Thoracic aorta endothelial cell (primary cell): ENCODE data around the gene TBL3. TPM values are rescaled to one million over a fixed set of nuclear protein-coding genes. Genes with fewer than 3 reads are reported as not detected.

Source experiments
- small RNA-seq: library from RNA; depleted of rRNA; stranded (forward); fragments of <200 nt; gene quantifications from one replicate; pipeline ENCODE3, GENCODE V24; 2012
- total RNA-seq: library from RNA; depleted of rRNA; stranded (reverse); fragments of >200 nt; gene quantifications from 2 replicates; pipeline ENCODE4 v1.2.3, GENCODE V29; 2012

TBL3 gene
- 48.4 and 49.1 TPM in 2 replicates for total RNA-seq

DNA sequence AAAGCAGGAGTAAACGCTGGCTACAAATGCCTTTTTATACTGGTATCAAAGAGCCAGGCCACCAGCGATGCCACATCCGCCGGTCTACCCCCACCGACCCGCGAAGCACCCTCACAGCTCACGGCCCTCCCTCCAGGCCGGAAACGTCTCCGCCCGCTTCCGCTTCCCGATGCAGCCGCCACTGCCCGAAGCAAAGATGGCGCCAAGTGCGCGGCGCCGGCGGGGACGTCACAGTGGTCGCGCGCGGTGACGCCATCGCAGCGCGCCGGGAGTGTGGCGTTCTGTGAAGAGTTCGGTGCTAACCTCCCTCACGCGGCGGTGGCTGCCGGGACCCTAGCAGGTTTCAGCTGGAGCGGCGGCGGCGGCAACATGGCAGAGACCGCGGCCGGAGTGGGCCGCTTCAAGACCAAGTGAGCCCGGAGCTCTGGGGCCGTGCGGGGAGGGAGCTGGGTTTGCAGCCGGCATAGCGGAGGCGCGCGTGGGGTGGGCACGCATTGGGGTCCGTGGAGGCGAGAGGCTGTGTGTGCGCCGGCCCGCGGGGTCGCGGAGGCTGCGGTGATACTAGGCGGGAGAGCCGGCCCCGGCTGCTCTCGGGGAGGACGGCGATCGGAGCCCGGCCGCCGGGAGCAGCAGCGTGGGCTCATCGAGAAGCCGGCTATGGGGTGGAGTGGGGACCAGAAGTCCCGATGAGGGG, at the start of gene TBL3:
TSS of gene TBL3 (plus strand) at position 258 of the 694 bp plus-strand sequence. CDS start at position 370, 112 bp downstream.

DNA sequence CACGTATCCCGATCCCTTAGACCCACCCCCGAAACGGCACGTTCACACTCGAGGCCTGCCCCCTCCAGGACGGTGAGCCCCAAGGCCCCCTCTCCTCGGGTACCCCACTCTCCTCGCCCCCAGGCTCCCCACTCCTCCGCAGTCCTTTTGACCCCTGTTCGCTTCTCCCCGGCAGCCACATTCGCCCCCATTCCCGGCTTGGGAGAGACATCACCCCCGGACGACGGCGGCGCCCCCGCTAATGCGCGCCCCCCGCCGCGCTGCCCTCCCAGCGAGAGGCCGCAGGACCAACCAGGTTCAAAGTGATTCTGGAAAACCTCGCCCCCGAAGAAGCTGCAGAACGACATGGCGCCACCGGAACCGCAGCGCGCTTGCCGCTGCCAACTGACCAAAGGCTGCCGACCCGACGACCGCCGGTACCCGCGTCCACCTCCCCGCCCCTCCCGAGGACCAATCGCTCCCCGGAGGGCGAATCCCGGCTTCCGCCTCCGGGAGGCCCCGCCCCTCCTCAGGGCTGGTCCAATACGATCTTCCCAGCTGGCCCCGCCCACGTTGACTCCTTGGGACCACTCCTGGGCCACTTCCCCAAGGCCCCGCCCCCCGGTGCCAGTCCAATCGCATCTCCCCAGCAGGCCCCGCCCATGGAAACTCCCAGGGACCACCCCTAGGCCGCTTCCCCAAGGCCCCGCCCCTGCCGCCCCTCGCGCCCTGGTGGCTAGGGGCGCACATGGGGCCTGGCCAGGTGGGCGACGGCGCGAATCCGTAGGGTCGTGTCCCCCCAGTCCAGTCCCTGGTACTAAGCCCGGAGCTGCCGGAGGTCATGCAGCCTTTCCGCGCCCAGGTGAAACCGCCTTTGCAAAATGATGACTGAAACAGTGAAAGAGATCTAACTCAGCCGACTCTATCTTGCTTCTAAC, 28.8 kb upstream of the TBL3 start, which contains the start of gene MSRB1:
TSS of gene MSRB1 (minus strand) at position 390 of the 917 bp plus-strand sequence. CDS start at position 347, 43 bp downstream.

DNA sequence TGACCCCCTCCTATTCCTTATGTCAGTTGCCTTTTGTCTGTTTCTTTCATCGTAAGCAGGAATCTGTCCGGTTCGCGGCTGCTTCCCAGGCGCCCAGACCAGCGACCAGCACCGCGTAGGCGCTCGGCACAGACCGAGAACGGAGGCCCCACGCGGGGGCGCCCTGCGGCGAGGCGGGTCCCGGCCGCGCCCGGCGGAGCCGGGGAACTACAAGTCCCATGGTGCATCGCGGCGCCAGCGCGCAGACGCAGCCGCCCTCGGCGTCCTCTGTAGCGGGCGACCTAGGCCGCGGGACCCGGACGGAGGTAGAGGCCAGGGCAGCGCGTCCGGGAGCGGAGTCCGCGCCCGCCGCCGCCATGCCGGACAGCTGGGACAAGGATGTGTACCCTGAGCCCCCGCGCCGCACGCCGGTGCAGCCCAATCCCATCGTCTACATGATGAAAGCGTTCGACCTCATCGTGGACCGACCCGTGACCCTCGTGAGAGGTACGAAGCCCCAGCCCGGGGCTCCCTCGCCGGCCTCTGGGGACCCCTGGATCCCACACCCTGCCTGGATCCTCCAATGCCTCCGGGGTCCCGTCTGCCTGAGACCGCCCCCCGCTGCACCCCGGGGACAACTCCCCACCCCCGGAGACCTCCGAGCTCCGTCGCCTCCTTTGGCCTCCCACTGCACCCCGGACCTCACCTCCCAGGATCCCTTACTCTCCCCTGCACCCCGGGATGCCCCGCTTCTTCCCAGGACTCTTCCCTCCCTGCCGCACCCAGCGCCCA, 12.4 kb upstream of the TBL3 start, which contains the start of gene NDUFB10:
TSS of gene NDUFB10 (plus strand) at position 270 of the 771 bp plus-strand sequence. CDS start at position 357, 87 bp downstream.

DNA sequence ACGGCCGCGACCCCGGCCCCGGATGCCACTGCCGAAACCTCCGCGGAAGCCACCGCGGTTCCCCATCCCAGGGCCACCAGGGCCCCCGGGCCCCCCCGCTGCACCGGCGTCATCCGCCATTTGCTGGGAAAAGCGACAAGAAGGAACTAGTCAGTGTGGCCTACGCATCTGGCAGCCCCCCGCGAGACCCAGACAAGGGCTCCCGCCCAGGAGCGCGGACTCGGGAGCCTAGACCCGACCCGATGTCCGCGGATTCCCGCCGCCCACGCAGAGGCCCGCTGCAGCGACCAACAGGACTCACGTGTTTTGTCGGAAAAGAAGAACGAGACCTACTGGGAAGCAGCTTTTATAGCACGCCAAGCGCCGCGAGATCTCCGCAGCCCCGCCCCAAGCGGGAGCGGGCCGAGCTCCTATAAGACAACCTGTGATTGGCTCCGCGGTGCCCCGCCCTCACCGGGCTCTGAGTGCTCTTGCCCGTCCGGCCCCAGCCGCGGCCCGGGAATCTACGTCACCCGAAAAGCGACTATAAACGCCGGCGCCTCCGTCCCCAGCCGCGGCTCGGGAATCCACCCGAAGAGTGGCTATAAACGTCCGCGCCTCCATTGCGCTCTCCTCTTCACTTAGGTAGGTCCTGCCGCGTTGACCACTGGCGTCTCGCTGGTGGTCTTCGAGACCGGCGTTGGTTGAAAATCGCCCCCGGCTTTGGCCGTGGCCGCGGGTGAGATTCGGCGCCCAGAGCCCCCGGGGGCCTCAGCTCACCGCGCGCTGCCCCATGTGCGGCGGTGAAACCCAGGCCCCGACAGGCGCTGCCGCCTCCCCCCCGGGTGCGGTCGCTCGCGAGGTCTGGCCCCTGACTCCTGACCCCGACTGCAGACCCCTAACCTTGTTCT, 7.1 kb upstream of the TBL3 start, which contains the start of gene RPS2:
TSS of gene RPS2 (minus strand) at position 321 of the 890 bp plus-strand sequence. CDS start at position 120, 201 bp downstream.

DNA sequence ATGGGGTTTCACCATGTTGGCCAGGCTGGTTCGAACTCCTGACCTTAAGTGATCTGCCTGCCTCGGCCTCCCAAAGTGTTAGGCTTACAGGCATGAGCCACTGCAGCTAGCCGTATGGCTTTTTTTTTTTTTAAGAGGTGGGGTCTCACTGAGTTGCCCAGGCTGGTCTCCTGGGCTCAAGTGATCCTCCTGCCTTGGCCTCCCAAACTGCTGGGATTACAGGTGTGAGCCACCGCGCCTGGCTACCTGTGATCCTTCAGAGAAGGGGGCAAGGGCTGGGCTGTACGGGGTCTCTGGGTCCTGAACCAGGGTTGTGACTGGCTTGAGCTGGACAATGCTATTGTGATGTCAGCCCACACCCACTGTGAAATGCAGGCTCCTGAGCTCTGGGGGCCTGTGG, 5.4 kb upstream of the TBL3 start, which contains the start of gene RNF151:
TSS of gene RNF151 (plus strand) at position 397 of the 400 bp plus-strand sequence. CDS start 26 bp downstream, outside the sequence.

DNA sequence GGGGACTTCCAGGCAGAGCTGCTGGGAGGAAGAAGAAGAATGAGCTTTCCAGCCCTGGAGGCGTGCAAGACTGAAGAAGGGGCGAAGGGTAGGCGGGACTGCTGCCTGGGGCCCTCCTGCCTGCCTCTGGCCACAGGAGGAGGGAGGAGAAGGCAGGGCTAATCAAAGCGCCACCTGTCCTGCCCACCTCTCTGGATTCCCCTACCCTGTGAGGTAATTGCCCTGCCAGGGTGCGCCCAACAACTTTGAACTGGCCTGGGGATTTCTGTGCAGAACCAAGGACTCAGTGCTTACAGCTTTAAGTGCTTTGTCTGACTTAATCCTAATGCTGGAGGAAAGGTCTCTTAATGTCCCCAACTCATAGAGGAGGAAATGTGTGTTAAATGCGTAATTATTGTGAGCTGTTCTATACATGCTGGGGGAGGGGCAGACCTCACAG, 9.6 kb downstream of the TBL3 start, which contains the start of gene NOXO1:
TSS of gene NOXO1 (minus strand) at position 72 of the 439 bp plus-strand sequence. CDS start 290 bp downstream, outside the sequence.

DNA sequence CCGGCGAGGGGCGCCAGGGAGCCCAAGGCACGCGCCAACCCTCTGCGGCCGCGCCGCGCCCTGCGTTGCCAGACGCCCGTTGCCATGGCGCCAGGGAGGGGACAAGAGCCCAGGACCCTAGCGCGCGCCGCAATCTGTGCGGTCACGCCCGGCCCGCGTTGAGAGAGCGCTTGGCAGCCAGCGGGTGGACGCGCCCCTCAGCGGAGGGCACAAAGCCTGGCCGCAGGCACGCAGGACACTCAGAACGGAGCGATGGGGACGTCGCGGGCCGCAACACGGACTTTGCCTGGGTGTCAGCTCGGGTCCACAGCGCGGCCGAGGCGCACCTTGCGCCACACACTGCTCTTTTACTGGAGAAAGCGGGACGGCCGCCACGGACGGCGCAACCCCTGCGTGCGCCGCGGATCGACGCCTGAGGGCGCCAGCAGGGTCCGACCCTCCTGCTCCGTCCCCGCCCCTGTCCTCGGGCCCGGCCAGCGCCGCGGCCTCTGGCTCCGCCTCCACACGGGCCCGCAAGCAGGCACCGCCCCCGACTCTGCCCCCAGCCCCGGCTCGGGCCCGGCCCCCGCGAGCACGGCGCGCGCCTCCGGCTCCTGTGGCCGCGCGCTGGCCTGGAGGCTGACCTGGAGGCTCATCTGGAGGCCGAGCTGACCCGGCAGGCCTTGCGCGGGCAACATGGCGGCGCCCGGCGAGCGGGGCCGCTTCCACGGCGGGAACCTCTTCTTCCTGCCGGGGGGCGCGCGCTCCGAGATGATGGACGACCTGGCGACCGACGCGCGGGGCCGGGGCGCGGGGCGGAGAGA, 11.9 kb downstream of the TBL3 start, which contains the start of gene GFER:
TSS of gene GFER (plus strand) at position 650 of the 803 bp plus-strand sequence. CDS start at position 676, 26 bp downstream.

DNA sequence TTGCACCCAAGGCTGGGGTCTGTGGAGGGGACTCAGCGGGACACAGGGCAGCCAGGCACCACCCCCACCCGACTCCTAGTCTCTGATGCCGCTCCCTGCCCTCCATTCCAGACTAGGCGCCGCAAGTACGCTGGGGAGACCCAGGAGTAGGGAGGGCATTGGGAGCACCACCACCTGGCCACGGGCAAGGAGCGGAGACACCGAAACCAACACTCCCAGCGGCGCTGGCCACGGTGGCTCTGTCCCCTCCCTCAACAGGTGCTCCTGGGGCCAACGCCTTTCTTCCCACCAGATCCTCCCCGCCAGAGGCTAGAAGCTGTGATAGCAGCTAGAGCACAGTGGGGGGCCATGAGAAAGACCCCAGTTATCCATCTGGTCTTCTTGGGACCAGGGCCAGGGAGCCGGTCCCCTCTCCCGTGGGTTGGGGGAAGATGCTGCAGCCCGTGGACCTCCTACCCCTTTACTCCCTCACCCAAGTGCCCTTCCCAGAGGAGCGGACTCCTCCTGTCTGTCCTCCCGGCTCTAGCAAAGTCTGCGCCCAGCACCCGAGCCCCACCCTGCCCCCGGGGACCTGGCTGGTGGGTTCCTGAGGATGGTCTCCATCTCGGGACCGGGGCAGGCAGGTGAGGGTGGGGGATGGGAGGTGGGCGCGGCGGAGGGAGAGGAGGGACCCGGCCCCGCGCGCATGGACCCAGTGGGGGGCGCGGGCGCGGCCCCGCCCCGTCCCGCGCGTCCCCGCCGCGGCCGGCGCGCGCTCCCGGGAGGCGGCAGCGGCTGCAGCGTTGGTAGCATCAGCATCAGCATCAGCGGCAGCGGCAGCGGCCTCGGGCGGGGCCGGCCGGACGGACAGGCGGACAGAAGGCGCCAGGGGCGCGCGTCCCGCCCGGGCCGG, 17.6 kb downstream of the TBL3 start, which contains the start of gene SYNGR3:
TSS of gene SYNGR3 (plus strand) at position 762 of the 892 bp plus-strand sequence. CDS start 133 bp downstream, outside the sequence.

DNA sequence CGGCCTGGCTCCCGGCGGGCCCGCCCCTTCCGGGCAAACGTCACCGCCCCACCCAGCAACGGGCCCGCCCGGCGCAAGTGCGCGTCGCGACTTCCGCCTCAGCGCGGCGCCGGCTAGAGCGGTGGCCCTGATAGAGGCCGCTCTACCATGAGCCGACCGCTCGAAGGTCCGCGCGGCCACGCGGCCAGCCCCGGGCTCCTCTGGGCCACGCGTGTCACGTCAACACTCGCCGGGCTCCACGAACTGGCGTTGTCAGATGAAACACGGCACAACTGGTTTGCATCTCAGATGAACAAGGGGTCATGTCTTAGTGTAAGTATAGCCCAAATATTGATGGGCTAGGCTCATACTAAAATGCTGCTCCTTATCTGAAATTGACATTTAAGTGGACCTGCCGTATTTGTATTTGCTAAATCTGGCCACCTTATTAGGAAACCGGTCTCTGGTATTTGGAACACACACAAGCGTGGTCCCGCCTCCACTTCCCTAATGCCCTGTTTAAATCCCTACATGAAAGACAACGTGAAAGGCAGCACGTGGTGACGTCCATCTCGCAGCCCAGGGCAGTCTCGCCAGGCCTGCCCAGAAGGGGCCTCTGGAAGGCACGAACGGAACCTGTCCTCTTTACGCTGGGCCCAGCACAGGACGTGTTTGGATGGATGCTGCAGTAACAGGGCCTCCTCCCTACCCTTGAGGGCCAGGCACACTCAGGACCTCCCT, 38.1 kb downstream of the TBL3 start, which contains the start of gene ZNF598:
TSS of gene ZNF598 (minus strand) at position 31 of the 720 bp plus-strand sequence.

DNA sequence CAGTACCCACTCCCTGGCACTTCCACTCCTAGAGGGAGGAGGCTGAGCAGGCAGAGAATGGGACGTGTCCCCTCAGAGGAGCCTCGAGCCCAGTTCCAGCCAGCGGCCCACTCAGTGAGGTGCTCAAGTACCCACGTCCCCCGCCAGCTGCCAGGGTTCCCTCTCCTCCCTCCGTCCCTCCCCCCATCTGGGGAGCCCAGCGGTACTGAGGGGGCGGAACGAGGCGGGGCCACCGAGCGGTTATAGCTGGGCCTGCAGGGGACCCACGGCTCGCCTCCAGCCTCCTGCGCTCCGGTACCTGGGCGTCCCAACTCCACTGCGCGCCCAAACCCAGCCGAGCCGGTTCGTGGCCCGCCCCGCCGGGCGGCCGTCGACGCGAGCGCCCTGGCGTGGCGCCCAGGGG, 47.7 kb downstream of the TBL3 start, which contains the start of gene NPW:
TSS of gene NPW (plus strand) at position 268 of the 403 bp plus-strand sequence.

DNA sequence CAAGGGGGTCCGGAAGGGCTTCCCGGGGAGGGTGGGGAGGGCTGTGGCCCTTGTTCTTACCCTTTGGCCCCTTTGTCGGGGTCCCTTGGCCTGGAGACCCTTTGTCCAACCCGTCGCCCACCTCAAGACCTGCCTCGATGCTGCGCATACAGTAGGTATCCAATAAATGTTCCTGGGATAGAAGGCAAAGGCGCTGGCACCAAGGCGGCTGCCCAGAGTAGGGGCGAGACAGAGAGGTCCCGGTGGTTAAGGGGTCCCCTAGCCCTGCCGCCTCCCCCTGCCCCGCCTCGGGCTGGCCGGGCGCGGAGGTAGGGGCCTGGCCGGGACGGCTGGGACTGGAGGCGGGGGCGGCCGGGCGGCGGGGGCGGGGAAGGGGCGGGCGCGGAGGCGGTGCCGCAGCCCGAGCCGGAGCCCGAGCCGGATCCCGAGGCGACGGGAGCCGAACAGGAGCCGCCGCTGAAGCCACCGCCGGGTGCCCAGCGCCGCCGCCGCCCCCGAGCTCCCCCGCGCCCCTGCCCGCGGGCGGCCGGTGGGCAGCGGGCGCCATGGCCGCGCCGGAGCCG, 54.7 kb downstream of the TBL3 start, which contains the start of gene NHERF2:
TSS of gene NHERF2 (plus strand) at position 442 of the 563 bp plus-strand sequence. CDS start at position 546, 104 bp downstream.

Small RNAs within 50 kb of the gene (small RNA-seq; reads per million reads assigned to genes)
- gene AC005363.2 (not detected), gene RN7SL219P (not detected), gene SNORA10 (not detected), gene SNORA64 (not detected)

Other genes starting within 250 kb of the TBL3 start
- gene NME3, start 200.5 kb upstream of the TBL3 start, total RNA-seq, result 26.1 and 27.0 TPM in 2 replicates
- 11.6 and 13.5 TPM in 2 replicates for gene EME2, start 199.2 kb upstream of the TBL3 start, total RNA-seq
- 59.0 and 75.9 TPM in 2 replicates for gene MRPS34, start 198.9 kb upstream of the TBL3 start, total RNA-seq
- 21.0 and 25.3 TPM in 2 replicates for gene SPSB3, start 189.5 kb upstream of the TBL3 start, total RNA-seq
- gene NUBP2, start 189.1 kb upstream of the TBL3 start, total RNA-seq, result 61.0 and 66.9 TPM in 2 replicates
- not detected in 2 replicates for gene IGFALS, start 178.3 kb upstream of the TBL3 start, total RNA-seq
- 43.0 and 46.1 TPM in 2 replicates for gene HAGH, start 145.2 kb upstream of the TBL3 start, total RNA-seq
- gene FAHD1, start 144.8 kb upstream of the TBL3 start, total RNA-seq, result 57.3 and 63.8 TPM in 2 replicates
- 0.14 and 0.66 TPM in 2 replicates for gene MEIOB, start 99.9 kb upstream of the TBL3 start, total RNA-seq
- not detected in 2 replicates for gene HS3ST6, start 53.6 kb upstream of the TBL3 start, total RNA-seq
- 14.6 and 16.4 TPM in 2 replicates for gene MSRB1, start 28.9 kb upstream of the TBL3 start, total RNA-seq
- gene RPL3L, start 17.4 kb upstream of the TBL3 start, total RNA-seq, result not detected in 2 replicates
- gene NDUFB10, start 12.5 kb upstream of the TBL3 start, total RNA-seq, result 97.1 and 113 TPM in 2 replicates
- gene RPS2, start 7.2 kb upstream of the TBL3 start, total RNA-seq, result 2,240 and 2,662 TPM in 2 replicates
- gene RNF151, start 5.2 kb upstream of the TBL3 start, total RNA-seq, result not detected in 2 replicates
- 0.40 TPM in 1 of 2 replicates, not detected in the other for gene NOXO1, start 9.4 kb downstream of the TBL3 start, total RNA-seq
- gene GFER, start 12.1 kb downstream of the TBL3 start, total RNA-seq, result 8.6 and 13.6 TPM in 2 replicates
- gene SYNGR3, start 17.9 kb downstream of the TBL3 start, total RNA-seq, result 1.3 and 1.6 TPM in 2 replicates
- gene ZNF598, start 37.8 kb downstream of the TBL3 start, total RNA-seq, result 26.7 and 36.5 TPM in 2 replicates
- 0.13 and 0.72 TPM in 2 replicates for gene NPW, start 47.7 kb downstream of the TBL3 start, total RNA-seq
- 52.7 and 94.3 TPM in 2 replicates for gene NHERF2, start 54.8 kb downstream of the TBL3 start, total RNA-seq
- gene NTHL1, start 75.8 kb downstream of the TBL3 start, total RNA-seq, result 18.6 and 27.1 TPM in 2 replicates
- gene TSC2, start 75.9 kb downstream of the TBL3 start, total RNA-seq, result 56.4 and 61.7 TPM in 2 replicates
- 56.4 and 62.8 TPM in 2 replicates for gene PKD1, start 163.8 kb downstream of the TBL3 start, total RNA-seq
- gene RAB26, start 176.6 kb downstream of the TBL3 start, total RNA-seq, result 0.36 and 0.66 TPM in 2 replicates
- gene TRAF7, start 183.7 kb downstream of the TBL3 start, total RNA-seq, result 94.2 and 94.6 TPM in 2 replicates
- under 0.01 and 0.13 TPM in 2 replicates for gene CASKIN1, start 224.6 kb downstream of the TBL3 start, total RNA-seq
- 37.1 and 44.0 TPM in 2 replicates for gene MLST8, start 233.4 kb downstream of the TBL3 start, total RNA-seq
- gene BRICD5, start 238.8 kb downstream of the TBL3 start, total RNA-seq, result 1.3 and 1.8 TPM in 2 replicates
- gene PGP, start 242.8 kb downstream of the TBL3 start, total RNA-seq, result 16.7 and 26.2 TPM in 2 replicates